Stimulated activated naive CD8-positive, alpha-beta T cell treated with anti-CD3 and anti-CD28 coated beads, Interleukin-15, amount 100 ng/mL, for 72 hours (primary cell): ENCODE data around the gene FCHSD1.

Experiments used
- ATAC-seq: fragments of 150-1000 bp; cut with Tn5 transposase; 2 replicates; pipeline ENCODE4 v1.10.0; 2021; ENCODE audit warnings: mild to moderate bottlenecking, moderate library complexity
- DNase-seq, 2 donors: peaks; one replicate each; pipeline ENCODE4 v3.0.0; 2021 to 2022
- H3K27ac Mint-ChIP-seq, 2 donors: one replicate each; pipeline ENCODE4 v1.8.0; 2022; ENCODE audit warnings: mild to moderate bottlenecking in 2 of 2, mixed read lengths in 2 of 2, moderate library complexity in 2 of 2
- H3K27me3 Mint-ChIP-seq: one replicate; pipeline ENCODE4 v1.8.0; 2022; ENCODE audit warnings: mixed read lengths
- H3K4me1 Mint-ChIP-seq: one replicate; pipeline ENCODE4 v1.8.0; 2022; ENCODE audit warnings: mild to moderate bottlenecking, mixed read lengths
- H3K4me3 Mint-ChIP-seq, 2 donors: one replicate each; pipeline ENCODE4 v1.8.0; 2022; ENCODE audit warnings: mild to moderate bottlenecking in 2 of 2, mixed read lengths in 2 of 2, moderate library complexity in 1 of 2
- H3K9me3 Mint-ChIP-seq, 2 donors: one replicate each; pipeline ENCODE4 v1.8.0; 2022; ENCODE audit warnings: mixed read lengths in 2 of 2

FCHSD1 gene

GRCh38 chr5:141657937-141658545 is 6.8 kb upstream of the FCHSD1 start:
- H3K27me3 Mint-ChIP-seq = no peaks in the 10 kb centered on the region
- DNase-seq (no peak), ATAC-seq (peak; percentile 76)
- no peaks in the 10 kb centered on the region for H3K9me3 Mint-ChIP-seq
- H3K4me3 Mint-ChIP-seq = no peak overlapping the region
- no peak overlapping the region for H3K27ac Mint-ChIP-seq
- no peaks in the 10 kb centered on the region for H3K4me1 Mint-ChIP-seq

- H3K4me3 Mint-ChIP-seq = no peak overlapping the region
- DNase-seq = no peak
- H3K4me1 Mint-ChIP-seq = peaks cover 4% of the 10 kb centered on the region
- H3K27me3 Mint-ChIP-seq = no peaks in the 10 kb centered on the region
- ATAC-seq = no peak
- no peak overlapping the region for H3K27ac Mint-ChIP-seq
- H3K9me3 Mint-ChIP-seq = no peaks in the 10 kb centered on the region
Measured at GRCh38 chr5:141657404-141657803, 6.2 kb upstream of the FCHSD1 start.

- Mint-ChIP-seq H3K9me3 (no peaks in the 10 kb centered on the region), H3K27ac (peak overlapping the region in 1 of 2 donors; percentile 34), H3K4me1 (peaks cover 12% of the 10 kb centered on the region), H3K4me3 (no peak overlapping the region), H3K27me3 (no peaks in the 10 kb centered on the region)
- no peak for ATAC-seq
- no peak for DNase-seq
Measured at GRCh38 chr5:141656396-141656795, 5.2 kb upstream of the FCHSD1 start.

- Mint-ChIP-seq H3K4me1 (peaks cover 26% of the 10 kb centered on the region), H3K27me3 (no peaks in the 10 kb centered on the region), H3K9me3 (no peaks in the 10 kb centered on the region), H3K4me3 (no peak overlapping the region), H3K27ac (no peak overlapping the region)
- ATAC-seq (no peak), DNase-seq (no peak)
Measured at GRCh38 chr5:141655020-141655419, 3.8 kb upstream of the FCHSD1 start.

- DNase-seq (no peak), ATAC-seq (no peak)
- Mint-ChIP-seq H3K9me3 (no peaks in the 10 kb centered on the region), H3K4me3 (no peak overlapping the region), H3K4me1 (peaks cover 33% of the 10 kb centered on the region), H3K27me3 (no peaks in the 10 kb centered on the region), H3K27ac (no peak overlapping the region)
Measured at GRCh38 chr5:141654298-141654697, 3.1 kb upstream of the FCHSD1 start.

GRCh38 chr5:141651728-141652105 is 499 bp upstream of the FCHSD1 start:
- Mint-ChIP-seq H3K27ac (peak overlapping the region in 1 of 2 donors; percentile 97), H3K27me3 (no peaks in the 10 kb centered on the region), H3K4me1 (peaks cover 38% of the 10 kb centered on the region), H3K9me3 (no peaks in the 10 kb centered on the region), H3K4me3 (peak overlapping the region; percentile 96 to 97)
- no peak for ATAC-seq
- DNase-seq = no peak

- no peak for DNase-seq
- no peaks in the 10 kb centered on the region for H3K9me3 Mint-ChIP-seq
- H3K4me3 Mint-ChIP-seq = peak overlapping the region; percentile 96 to 97
- H3K27ac Mint-ChIP-seq = no peak overlapping the region
- peaks cover 41% of the 10 kb centered on the region for H3K4me1 Mint-ChIP-seq
- H3K27me3 Mint-ChIP-seq = no peaks in the 10 kb centered on the region
- ATAC-seq = no peak
Measured at GRCh38 chr5:141649972-141650371, 1.2 kb downstream of the FCHSD1 start.

- DNase-seq (no peak), ATAC-seq (no peak)
- Mint-ChIP-seq H3K4me1 (peaks cover 47% of the 10 kb centered on the region), H3K27me3 (no peaks in the 10 kb centered on the region), H3K9me3 (no peaks in the 10 kb centered on the region), H3K4me3 (no peak overlapping the region), H3K27ac (no peak overlapping the region)
Measured at GRCh38 chr5:141649056-141649688, 2.0 kb downstream of the FCHSD1 start.

GRCh38 chr5:141647851-141648250 is 3.4 kb downstream of the FCHSD1 start:
- Mint-ChIP-seq H3K27me3 (no peaks in the 10 kb centered on the region), H3K9me3 (no peaks in the 10 kb centered on the region), H3K27ac (no peak overlapping the region), H3K4me1 (peaks cover 47% of the 10 kb centered on the region), H3K4me3 (no peak overlapping the region)
- ATAC-seq (no peak), DNase-seq (no peak)

GRCh38 chr5:141647242-141647641 is 4.0 kb downstream of the FCHSD1 start:
- DNase-seq = no peak
- Mint-ChIP-seq H3K9me3 (no peaks in the 10 kb centered on the region), H3K27ac (peak overlapping the region in 1 of 2 donors; percentile 9), H3K4me1 (peaks cover 47% of the 10 kb centered on the region), H3K4me3 (no peak overlapping the region), H3K27me3 (no peaks in the 10 kb centered on the region)
- no peak for ATAC-seq

- Mint-ChIP-seq H3K9me3 (no peaks in the 10 kb centered on the region), H3K27ac (no peak overlapping the region), H3K4me3 (no peak overlapping the region), H3K4me1 (peaks cover 49% of the 10 kb centered on the region), H3K27me3 (no peaks in the 10 kb centered on the region)
- DNase-seq (no peak), ATAC-seq (no peak)
Measured at GRCh38 chr5:141646026-141646425, 5.2 kb downstream of the FCHSD1 start.

GRCh38 chr5:141641634-141642267 is 9.5 kb downstream of the FCHSD1 start:
- DNase-seq (no peak), ATAC-seq (peak; percentile 39)
- H3K27me3 Mint-ChIP-seq = no peaks in the 10 kb centered on the region
- H3K4me1 Mint-ChIP-seq = peaks cover 47% of the 10 kb centered on the region
- peak overlapping the region in 1 of 2 donors; percentile 74 for H3K27ac Mint-ChIP-seq
- H3K9me3 Mint-ChIP-seq = no peaks in the 10 kb centered on the region
- H3K4me3 Mint-ChIP-seq = no peak overlapping the region

GRCh38 chr5:141640698-141641097 is 10.5 kb downstream of the FCHSD1 start:
- DNase-seq (no peak), ATAC-seq (no peak)
- Mint-ChIP-seq H3K27ac (peak overlapping the region in 1 of 2 donors; percentile 45), H3K4me1 (peaks cover 53% of the 10 kb centered on the region), H3K9me3 (no peaks in the 10 kb centered on the region), H3K4me3 (no peak overlapping the region), H3K27me3 (no peaks in the 10 kb centered on the region)

GRCh38 chr5:141640051-141640415 is 11.2 kb downstream of the FCHSD1 start:
- peaks cover 57% of the 10 kb centered on the region for H3K4me1 Mint-ChIP-seq

GRCh38 chr5:141639357-141640050 is 11.7 kb downstream of the FCHSD1 start:
- Mint-ChIP-seq H3K4me3 (no peak overlapping the region), H3K27me3 (no peaks in the 10 kb centered on the region), H3K9me3 (no peaks in the 10 kb centered on the region), H3K4me1 (peaks cover 57% of the 10 kb centered on the region), H3K27ac (no peak overlapping the region)
- DNase-seq (no peak), ATAC-seq (no peak)

More at GRCh38 chr5:141640051-141640415, 11.2 kb downstream of the FCHSD1 start:
- H3K27me3 Mint-ChIP-seq = no peaks in the 10 kb centered on the region
- no peak for DNase-seq
- ATAC-seq = no peak
- no peaks in the 10 kb centered on the region for H3K9me3 Mint-ChIP-seq
- H3K4me3 Mint-ChIP-seq = no peak overlapping the region
- H3K27ac Mint-ChIP-seq = no peak overlapping the region

- DNase-seq = no peak
- Mint-ChIP-seq H3K4me1 (peaks cover 64% of the 10 kb centered on the region), H3K9me3 (no peaks in the 10 kb centered on the region), H3K27me3 (no peaks in the 10 kb centered on the region), H3K4me3 (peak overlapping the region; percentile 97 to 100), H3K27ac (peak overlapping the region; percentile 24 to 69)
- no peak for ATAC-seq
Measured at GRCh38 chr5:141638771-141639170, 12.4 kb downstream of the FCHSD1 start.
